HEK293T (cell line): ENCODE data around the gene LAMA5.

Source experiments
- CTCF ChIA-PET: fragments of 350-600 bp; formaldehyde crosslinking; extraction: SDS; loops from one replicate; lab custom pipeline; 2021; ENCODE audit warnings: antibody characterized with exemption, inconsistent platforms; lab: Yijun Ruan, JAX
- POLR2A ChIA-PET: fragments of 350-600 bp; formaldehyde crosslinking; extraction: SDS; loops from one replicate; lab custom pipeline; 2020; ENCODE audit warnings: antibody characterized with exemption, inconsistent platforms; lab: Yijun Ruan, JAX
- DNase-seq: peaks from one replicate; pipeline ENCODE4 v3.0.0; 2012; ENCODE audit warnings: mixed read lengths; ENCODE audit errors: extremely low spot score
- ARNT ChIP-seq: fragments of 450-650 bp; IDR thresholded peaks from 2 replicates; pipeline ENCODE4 v1.6.1; 2017; ENCODE audit warnings: mild to moderate bottlenecking
- BHLHE40 ChIP-seq: fragments of 450-650 bp; IDR thresholded peaks from 2 replicates; pipeline ENCODE4 v1.6.1; 2016; ENCODE audit warnings: mild to moderate bottlenecking, moderate library complexity, borderline replicate concordance
- CTBP1 ChIP-seq: fragments of 450-650 bp; IDR thresholded peaks from 2 replicates; pipeline ENCODE4 v1.6.1; 2016; ENCODE audit warnings: borderline replicate concordance
- ELF4 ChIP-seq: fragments of 450-650 bp; IDR thresholded peaks from 2 replicates; pipeline ENCODE4 v1.6.1; 2017; ENCODE audit warnings: antibody characterized with exemption
- FOXA1 ChIP-seq: fragments of 450-650 bp; IDR thresholded peaks from 2 replicates; pipeline ENCODE4 v1.6.1; 2016; ENCODE audit warnings: mild to moderate bottlenecking
- FOXK2 ChIP-seq: fragments of 450-650 bp; IDR thresholded peaks from 2 replicates; pipeline ENCODE4 v1.6.1; 2016; ENCODE audit warnings: mild to moderate bottlenecking
- FOXM1 ChIP-seq: fragments of 450-650 bp; IDR thresholded peaks from 2 replicates; pipeline ENCODE4 v1.6.1; 2017; ENCODE audit warnings: mild to moderate bottlenecking, borderline replicate concordance
- HDGF ChIP-seq: fragments of 450-650 bp; IDR thresholded peaks from 2 replicates; pipeline ENCODE4 v1.6.1; 2017; ENCODE audit warnings: antibody characterized with exemption, borderline replicate concordance
- L3MBTL2 ChIP-seq: fragments of 450-650 bp; conservative IDR thresholded peaks from 2 replicates; pipeline ENCODE4 v1.6.1; 2016; ENCODE audit warnings: mild to moderate bottlenecking
- LEF1 ChIP-seq: fragments of 450-650 bp; IDR thresholded peaks from 2 replicates; pipeline ENCODE4 v1.6.1; 2017; ENCODE audit warnings: mild to moderate bottlenecking, borderline replicate concordance
- NFRKB ChIP-seq: fragments of 450-650 bp; IDR thresholded peaks from 2 replicates; pipeline ENCODE4 v1.6.1; 2016; ENCODE audit warnings: mild to moderate bottlenecking, moderate library complexity
- SP1 ChIP-seq: fragments of 450-650 bp; IDR thresholded peaks from 2 replicates; pipeline ENCODE4 v1.6.1; 2017
- SUZ12 ChIP-seq: fragments of 450-650 bp; IDR thresholded peaks from 2 replicates; pipeline ENCODE4 v1.6.1; 2016; ENCODE audit warnings: mild to moderate bottlenecking
- TARDBP ChIP-seq: fragments of 450-650 bp; IDR thresholded peaks from 2 replicates; pipeline ENCODE4 v1.6.1; 2016
- ZNF384 ChIP-seq: fragments of 450-650 bp; IDR thresholded peaks from 2 replicates; pipeline ENCODE4 v1.6.1; 2016
- TF ChIP-seq, protein P1 (sequence below): fragments of 450-650 bp; IDR thresholded peaks from 2 replicates; pipeline ENCODE4 v1.6.1; 2016

LAMA5 gene

GRCh38 chr20:62407221-62407992 is 40.3 kb upstream of the LAMA5 start, which contains the start of gene CABLES2:
CABLES2 (minus strand) TSS chr20:62407285; CDS start chr20:62407276, 9 bp downstream.
- ChIA-PET CTCF (no interaction called here), POLR2A (interaction anchor here (0.6 kb wide), 1 partner anchor 71 kb away, joined by 4 read pairs; no protein-coding TSS in a partner anchor)
- TF ChIP-seq TARDBP = no peak
- no peak for TF ChIP-seq HDGF
- no peak for TF ChIP-seq ELF4
- no peak for TF ChIP-seq ZNF384
- TF ChIP-seq, protein P1, sequence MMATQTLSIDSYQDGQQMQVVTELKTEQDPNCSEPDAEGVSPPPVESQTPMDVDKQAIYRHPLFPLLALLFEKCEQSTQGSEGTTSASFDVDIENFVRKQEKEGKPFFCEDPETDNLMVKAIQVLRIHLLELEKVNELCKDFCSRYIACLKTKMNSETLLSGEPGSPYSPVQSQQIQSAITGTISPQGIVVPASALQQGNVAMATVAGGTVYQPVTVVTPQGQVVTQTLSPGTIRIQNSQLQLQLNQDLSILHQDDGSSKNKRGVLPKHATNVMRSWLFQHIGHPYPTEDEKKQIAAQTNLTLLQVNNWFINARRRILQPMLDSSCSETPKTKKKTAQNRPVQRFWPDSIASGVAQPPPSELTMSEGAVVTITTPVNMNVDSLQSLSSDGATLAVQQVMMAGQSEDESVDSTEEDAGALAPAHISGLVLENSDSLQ = no peak
- TF ChIP-seq CTBP1 = 0 out of 2 replicates have a peak, but pooled peaks have one; percentile 21
- peak; percentile 85 for TF ChIP-seq FOXM1
- no peak for TF ChIP-seq ARNT
- no peak for TF ChIP-seq SUZ12
- TF ChIP-seq FOXA1 = no peak
- TF ChIP-seq SP1 = no peak
- no peak for TF ChIP-seq FOXK2
- TF ChIP-seq NFRKB = no peak
- TF ChIP-seq BHLHE40 = no peak
- peak; percentile 87 for TF ChIP-seq L3MBTL2
- no peak; the same call in 1 of the 2 replicates for TF ChIP-seq LEF1
- peak; percentile 97 for DNase-seq

GRCh38 chr20:62406635-62407176 is 39.6 kb upstream of the LAMA5 start:
- POLR2A ChIA-PET = no interaction called here
- CTCF ChIA-PET = no interaction called here
- no peak for TF ChIP-seq L3MBTL2
- no peak for TF ChIP-seq LEF1
- TF ChIP-seq, protein P1 = no peak
- no peak for TF ChIP-seq ARNT
- TF ChIP-seq ELF4 = no peak
- no peak for TF ChIP-seq FOXM1
- TF ChIP-seq CTBP1 = no peak
- TF ChIP-seq FOXK2 = no peak
- TF ChIP-seq ZNF384 = no peak
- TF ChIP-seq TARDBP = no peak
- TF ChIP-seq SP1 = no peak
- DNase-seq = no peak

DNA sequence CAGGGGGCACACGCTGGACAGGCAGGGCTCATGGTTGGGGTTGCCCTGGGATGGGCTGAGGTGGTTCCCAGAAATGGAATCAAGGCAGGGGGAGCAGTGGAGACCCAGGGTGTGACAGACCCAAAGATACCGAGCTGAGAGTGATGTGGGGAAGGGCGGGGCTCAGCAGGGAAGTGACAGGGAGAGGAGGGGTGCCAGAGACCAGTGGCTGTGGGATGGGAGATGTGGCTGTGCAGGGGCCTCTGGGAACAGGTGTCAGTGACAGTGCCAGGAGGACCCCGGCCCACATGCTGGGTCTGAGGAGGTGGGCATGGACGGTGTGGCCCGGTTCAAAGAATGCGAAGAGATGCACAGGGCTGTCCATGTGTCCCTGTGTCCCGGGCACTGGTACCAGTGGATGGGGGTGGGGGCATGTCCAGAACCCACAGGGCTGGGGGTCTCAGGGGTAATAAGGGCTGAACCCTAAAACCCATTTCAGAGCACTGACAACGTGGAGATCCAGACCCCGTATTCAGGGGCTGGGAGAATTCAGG is 38.9 kb upstream of the LAMA5 start:
- TF ChIP-seq L3MBTL2 (no peak), ELF4 (no peak), CTBP1 (no peak), FOXA1 (no peak), NFRKB (no peak), ARNT (no peak), HDGF (no peak), BHLHE40 (no peak), LEF1 (no peak), ZNF384 (no peak), SUZ12 (no peak)
- POLR2A ChIA-PET = no interaction called here
- CTCF ChIA-PET = interaction anchor here (0.6 kb wide), 1 partner anchor 10 kb away, joined by 4 read pairs; no protein-coding TSS in a partner anchor
- DNase-seq = no peak

GRCh38 chr20:62405108-62405980 is 38.2 kb upstream of the LAMA5 start:
- peak; percentile 56 for DNase-seq
- no peak for TF ChIP-seq SP1
- TF ChIP-seq FOXK2 = no peak
- TF ChIP-seq HDGF = no peak
- TF ChIP-seq TARDBP = no peak
- TF ChIP-seq, protein P1 = no peak
- TF ChIP-seq ZNF384 = no peak
- no peak for TF ChIP-seq FOXA1
- TF ChIP-seq L3MBTL2 = no peak
- TF ChIP-seq ARNT = no peak
- TF ChIP-seq FOXM1 = no peak
- TF ChIP-seq BHLHE40 = no peak
- TF ChIP-seq CTBP1 = no peak
- TF ChIP-seq NFRKB = no peak
- TF ChIP-seq ELF4 = no peak
- no peak for TF ChIP-seq LEF1
- no peak for TF ChIP-seq SUZ12
- CTCF ChIA-PET = interaction anchor here (0.6 kb wide), 2 partner anchors 10 to 113 kb away, joined by 3 to 4 read pairs; no protein-coding TSS in a partner anchor
- POLR2A ChIA-PET = interaction anchor here (2.0 kb wide), 1 partner anchor 15 kb away, joined by 7 read pairs; no protein-coding TSS in a partner anchor

- TF ChIP-seq CTBP1 (no peak), HDGF (no peak), FOXA1 (no peak), SP1 (no peak), LEF1 (no peak), SUZ12 (no peak), FOXK2 (no peak), ELF4 (no peak), ARNT (no peak)
- TF ChIP-seq, protein P1 = no peak
- no peak for DNase-seq
- CTCF ChIA-PET = interaction anchor here (0.6 kb wide), 1 partner anchor 112 kb away, joined by 3 read pairs; no protein-coding TSS in a partner anchor
- POLR2A ChIA-PET = interaction anchor here (2.0 kb wide), 1 partner anchor 14 kb away, joined by 7 read pairs; no protein-coding TSS in a partner anchor
Observed at GRCh38 chr20:62404761-62405107, 37.6 kb upstream of the LAMA5 start.
